ENCODE results near the gene NINJ1.
"Not testable (repeated sequence)": the region's sequence is repeated elsewhere in the genome, so short reads cannot be mapped to it uniquely, and the experiment has no call there.

The NINJ1 gene

GRCh38 chr9:93118863-93119702 is 15.0 kb downstream of the NINJ1 start:
- DNase-seq, result no peak

GRCh38 chr9:93117924-93118862 is 15.9 kb downstream of the NINJ1 start:
- DNase-seq, result no peak

GRCh38 chr9:93117521-93117920 is 16.5 kb downstream of the NINJ1 start:
- DNase-seq, result not testable (repeated sequence)

DNA sequence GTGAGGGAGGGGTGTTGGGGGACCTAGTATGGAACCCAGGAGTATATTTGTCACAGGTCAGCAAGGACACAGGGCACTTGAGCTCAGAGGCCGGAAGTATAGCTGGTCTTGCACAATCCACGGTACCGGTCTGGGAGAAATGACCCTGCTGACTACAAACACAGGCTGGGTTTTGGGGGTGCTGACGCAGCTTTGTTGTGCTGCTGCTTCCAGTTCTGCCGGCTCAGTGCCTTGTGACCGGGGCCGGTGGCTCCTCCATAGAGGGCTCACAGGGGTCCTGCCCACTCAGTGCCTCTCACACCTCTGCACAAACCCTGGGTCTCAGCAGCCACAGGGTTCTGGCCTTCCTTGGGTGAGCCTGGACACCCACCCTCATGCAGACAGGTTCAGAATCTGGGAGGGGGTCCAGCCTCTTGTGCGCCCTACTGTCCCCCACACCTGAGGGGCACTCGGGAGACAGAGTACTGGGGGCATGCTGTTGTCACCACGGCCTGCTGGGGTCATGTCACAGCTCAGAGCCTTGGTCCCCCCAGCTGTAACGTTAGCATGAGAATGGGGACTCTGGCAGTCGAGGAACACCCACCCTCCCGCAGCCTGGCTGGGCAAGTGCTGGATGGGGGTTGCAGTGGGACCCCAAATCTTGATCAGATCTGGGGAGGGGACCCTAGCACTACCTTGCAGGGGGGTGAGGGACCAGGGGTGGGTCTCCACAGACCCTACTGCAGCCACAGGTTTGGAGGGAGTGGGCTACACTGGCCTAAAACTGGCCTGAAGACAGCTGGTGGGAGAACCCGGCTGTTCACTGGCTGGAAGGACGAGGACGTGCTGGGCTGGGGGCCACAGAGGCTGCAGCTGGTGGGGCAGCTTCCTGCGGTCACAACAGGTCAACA is 17.7 kb downstream of the NINJ1 start:
- DNase-seq, result no peak

GRCh38 chr9:93115486-93116071 is 18.5 kb downstream of the NINJ1 start:
- DNase-seq, result no peak

GRCh38 chr9:93114984-93115335 is 19.1 kb downstream of the NINJ1 start:
- no peak for DNase-seq

DNA sequence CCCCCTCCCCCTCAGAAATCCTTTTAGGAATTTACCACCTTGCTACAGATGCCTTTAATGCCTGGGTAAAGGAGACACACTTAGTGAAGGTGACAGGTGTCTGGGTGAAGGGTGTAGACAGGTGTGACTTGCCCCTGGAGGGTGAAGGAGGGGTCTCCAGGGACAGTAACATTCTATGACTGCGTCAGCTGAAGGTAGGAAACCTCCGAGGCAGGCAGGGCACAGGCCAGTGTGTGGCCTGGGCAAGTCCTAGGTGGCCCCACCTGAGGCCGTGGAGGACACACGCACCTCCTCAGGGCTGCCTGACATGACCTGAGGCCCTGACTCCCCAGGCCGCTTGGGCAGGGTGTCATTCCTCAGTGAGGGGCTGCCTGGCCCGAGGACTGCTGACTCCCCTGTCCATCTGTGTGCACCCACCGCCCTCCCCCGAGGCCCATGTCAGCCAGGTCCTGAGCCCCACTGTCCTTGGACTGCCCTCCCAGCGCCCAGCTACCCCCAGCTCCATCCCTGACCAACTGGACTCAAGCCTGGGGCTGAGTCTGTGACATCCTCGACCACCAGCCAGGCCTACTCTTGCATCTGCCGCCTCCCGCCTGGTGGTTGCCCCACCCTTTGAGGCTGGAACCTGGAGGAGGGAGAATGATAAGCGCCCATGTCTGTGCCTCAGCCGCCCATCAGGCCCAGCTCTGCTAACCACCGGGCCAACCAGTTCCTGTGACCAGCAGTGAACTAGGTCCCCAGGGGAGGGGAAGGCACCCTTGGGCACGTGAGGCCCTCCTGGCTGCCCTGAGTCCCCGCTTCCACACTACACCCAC is 19.7 kb downstream of the NINJ1 start:
- DNase-seq, result no peak

DNA sequence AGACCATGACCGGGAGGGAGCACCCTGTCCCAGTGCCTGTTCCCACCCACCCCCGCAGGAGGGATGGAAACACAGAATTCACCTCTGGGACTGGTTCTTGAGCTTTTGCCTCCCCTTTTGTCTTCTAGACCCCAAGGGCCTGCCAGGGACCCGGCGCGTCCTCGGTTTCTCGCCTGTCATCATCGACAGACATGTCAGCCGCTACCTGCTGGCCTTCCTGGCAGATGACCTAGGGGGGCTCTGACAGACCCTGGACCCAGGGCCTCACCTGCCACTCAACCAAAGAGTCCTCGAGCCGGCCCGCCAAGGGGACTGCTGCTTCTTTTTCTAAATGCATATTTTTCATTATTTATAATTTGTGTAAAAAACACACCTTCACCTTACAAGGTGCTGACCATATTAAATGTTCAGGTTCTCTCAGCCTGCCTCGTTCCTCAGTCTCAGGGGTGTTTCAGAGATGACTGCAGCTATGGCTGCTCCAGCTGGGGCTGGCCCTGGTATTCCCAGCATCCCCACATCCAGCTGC is 21.1 kb downstream of the NINJ1 start:
- no peak for DNase-seq

GRCh38 chr9:93112116-93112863 is 21.8 kb downstream of the NINJ1 start:
- DNase-seq, result no peak

DNA sequence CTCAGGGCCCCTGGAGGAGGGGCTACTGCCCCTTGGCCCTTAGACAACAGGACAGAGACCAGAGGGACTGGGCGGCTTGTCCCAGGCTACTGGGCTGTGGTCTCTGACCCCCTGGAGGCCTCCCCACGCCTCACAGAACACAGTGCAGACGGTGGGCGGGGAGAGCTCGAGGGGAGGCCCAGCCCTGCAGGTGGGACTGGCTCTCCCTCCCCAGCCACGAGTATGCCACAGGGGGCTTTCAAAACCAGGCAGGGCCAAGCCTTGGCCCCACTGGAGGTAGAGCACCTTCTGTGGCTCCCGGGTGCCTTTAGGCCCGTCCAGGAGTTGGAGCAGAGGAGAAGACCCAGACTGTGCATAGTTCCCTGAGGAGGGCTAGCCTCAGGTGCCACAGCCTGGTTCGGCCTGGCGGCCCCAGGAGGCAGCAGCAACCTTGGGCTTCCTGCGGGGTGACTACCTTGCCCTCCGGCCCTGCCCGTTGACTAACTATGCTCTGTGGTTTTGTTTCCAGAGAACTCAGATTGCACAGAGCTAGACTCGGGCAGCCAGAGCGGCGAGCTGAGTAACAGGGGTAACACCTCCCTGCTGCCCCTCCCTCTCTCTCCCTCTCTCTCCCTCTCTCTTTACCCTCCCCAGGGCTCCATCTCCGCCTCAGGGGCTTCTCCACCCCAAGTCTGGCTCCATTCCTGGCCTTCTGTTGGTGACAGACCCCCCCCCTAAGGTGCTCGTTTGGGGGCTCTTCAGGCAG is 22.5 kb downstream of the NINJ1 start:
- no peak for DNase-seq

- no peak for DNase-seq
These were observed 23.1 kb downstream of the NINJ1 start for GRCh38 chr9:93111001-93111370.

- DNase-seq, result no peak
These were observed 23.7 kb downstream of the NINJ1 start for GRCh38 chr9:93110311-93110855.

GRCh38 chr9:93108291-93109041 is 25.6 kb downstream of the NINJ1 start:
- no peak for DNase-seq

DNA sequence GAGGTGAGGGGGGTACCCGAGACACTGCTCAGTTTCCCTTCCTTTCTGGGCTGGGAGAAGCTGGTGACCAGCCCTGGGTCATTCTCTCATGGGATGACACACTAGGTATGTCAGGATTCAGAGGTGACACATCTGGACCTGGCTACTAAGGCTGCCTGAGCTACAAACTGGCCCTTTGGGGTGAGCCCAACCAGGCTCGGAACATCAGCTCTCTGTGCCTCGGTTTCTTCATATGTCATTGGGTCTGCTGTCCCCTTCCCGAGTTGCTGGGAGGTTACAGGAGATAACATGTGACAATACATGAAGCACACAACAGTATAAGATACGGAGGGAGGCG is 26.3 kb downstream of the NINJ1 start:
- no peak for DNase-seq

- DNase-seq, result no peak
These were observed 26.8 kb downstream of the NINJ1 start for GRCh38 chr9:93107151-93107824.

- no peak for DNase-seq
These were observed 28.4 kb downstream of the NINJ1 start for GRCh38 chr9:93105620-93106019.

DNA sequence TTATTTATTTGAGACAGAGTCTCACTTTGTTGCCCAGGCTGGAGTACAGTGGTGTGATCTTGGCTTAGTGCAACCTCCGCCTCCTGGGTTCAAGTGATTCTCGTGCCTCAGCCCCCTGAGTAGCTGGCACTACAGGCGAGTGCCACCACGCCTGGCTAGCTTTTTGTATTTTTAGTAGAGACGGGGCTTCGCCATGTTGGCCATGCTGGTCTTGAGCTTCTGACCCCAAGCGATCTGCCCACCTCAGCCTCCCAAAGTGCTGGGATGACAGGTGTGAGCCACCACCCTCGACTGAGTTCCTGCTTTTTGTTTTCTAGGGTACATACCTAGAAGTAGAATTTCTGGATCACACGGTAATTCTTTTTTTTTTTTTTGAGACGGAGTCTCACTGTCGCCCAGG is 33.0 kb downstream of the NINJ1 start:
- DNase-seq, result not testable (repeated sequence)

DNA sequence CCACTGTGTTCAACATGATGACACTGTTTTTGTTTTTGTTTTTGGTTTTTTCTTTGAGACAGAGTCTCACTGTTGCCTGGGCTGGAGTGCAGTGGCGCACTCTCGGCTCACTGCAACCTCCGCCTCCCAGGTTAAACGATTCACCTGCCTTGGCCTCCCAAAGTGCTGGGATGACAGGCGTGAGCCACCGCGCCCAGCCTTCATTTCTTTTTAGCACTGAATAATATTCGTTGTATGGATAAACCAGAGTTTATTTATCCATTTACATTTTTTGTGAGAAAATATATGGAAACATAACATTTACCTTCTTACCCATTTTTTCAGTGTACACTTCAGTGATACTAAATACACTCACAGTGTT is 33.8 kb downstream of the NINJ1 start:
- DNase-seq, result no peak

Data from CD4-positive, alpha-beta T cell treated with Interleukin-17A for 1 hour (primary cell).